ENCODE measurements around the gene PTX4. TPM values are rescaled to one million over a fixed set of nuclear protein-coding genes. Genes with fewer than 3 reads are reported as not detected.
A peak's percentile ranks its signal among the peaks of the same experiment; 100 is the strongest.

Gene PTX4
- total RNA-seq, 1 experiment from 2014 or later = not detected

- peak overlapping the region; percentile 87 to 94 for H3K4me3 Mint-ChIP-seq
- Histone ChIP-seq H2BK12ac (ENCODE audit: insufficient read length, low read depth, low read length) (no peak overlapping the region), H2BK120ac (ENCODE audit: low read depth, low read length, poor library complexity, severe bottlenecking) (no peak overlapping the region), H4K20me1 (ENCODE audit: control insufficient read depth, insufficient read depth, insufficient read length) (no peaks in the 10 kb centered on the region), H3K56ac (ENCODE audit: insufficient read length, low read depth, low read length) (no peak overlapping the region), H3K23ac (ENCODE audit: insufficient read length, low read depth, low read length) (no peak overlapping the region), H2AK5ac (ENCODE audit: insufficient read length, low read length) (no peak overlapping the region), H3K27me3 (ENCODE audit: insufficient read depth, low read length) (no peaks in the 10 kb centered on the region), H2BK15ac (ENCODE audit: low read depth, low read length) (no peak overlapping the region), H3K14ac (ENCODE audit: insufficient read depth, low read length) (peak overlapping the region; percentile 16), H2BK5ac (ENCODE audit: insufficient read length, low read length) (no peak overlapping the region), H3K18ac (ENCODE audit: insufficient read length, low read depth, low read length) (no peak overlapping the region), H3K9ac (ENCODE audit: extremely low read depth, insufficient read length, low read length) (peak overlapping the region; percentile 74), H2AFZ (ENCODE audit: low read length) (no peak overlapping the region), H3T11ph (ENCODE audit: low read length) (no peak overlapping the region), H4K5ac (ENCODE audit: insufficient read length, low read depth, low read length) (no peak overlapping the region), H4K8ac (replicated peaks; ENCODE audit: insufficient read length, low read depth, low read length) (no peak overlapping the region), H3K4me1 (ENCODE audit: insufficient read depth, low read length) (no peaks in the 10 kb centered on the region; the same call in 1 of the 2 replicates), H3K79me1 (ENCODE audit: insufficient read depth, low read depth, low read length, poor library complexity, severe bottlenecking) (no peaks in the 10 kb centered on the region), H3K27ac (ENCODE audit: insufficient read length, low read depth, low read length) (no peak overlapping the region), H3K4ac (ENCODE audit: low read depth, low read length) (no peak overlapping the region), H3K4me2 (ENCODE audit: insufficient read depth, insufficient read length, low read length) (peak overlapping the region; percentile 63), H3K79me2 (ENCODE audit: insufficient read depth, low read length) (no peaks in the 10 kb centered on the region; the same call in 1 of the 2 replicates), H3K23me2 (ENCODE audit: insufficient read length, low read depth, low read length, poor library complexity, severe bottlenecking) (peaks cover 3% of the 10 kb centered on the region), H3K9me3 (ENCODE audit: control insufficient read depth, low read depth, low read length) (no peaks in the 10 kb centered on the region), H2BK20ac (ENCODE audit: low read depth, low read length, poor library complexity, severe bottlenecking) (no peak overlapping the region), H4K91ac (ENCODE audit: insufficient read length, low read depth, low read length) (no peak overlapping the region)
- H3K36me3 Mint-ChIP-seq (ENCODE audit: insufficient read depth in 1 of 3, low read depth in 3 of 3) = peaks cover 7 to 35% (median 34%) of the 10 kb centered on the region in 3 experiments; a peak in 6 of 7 replicates
- TF ChIP-seq, protein P1, sequence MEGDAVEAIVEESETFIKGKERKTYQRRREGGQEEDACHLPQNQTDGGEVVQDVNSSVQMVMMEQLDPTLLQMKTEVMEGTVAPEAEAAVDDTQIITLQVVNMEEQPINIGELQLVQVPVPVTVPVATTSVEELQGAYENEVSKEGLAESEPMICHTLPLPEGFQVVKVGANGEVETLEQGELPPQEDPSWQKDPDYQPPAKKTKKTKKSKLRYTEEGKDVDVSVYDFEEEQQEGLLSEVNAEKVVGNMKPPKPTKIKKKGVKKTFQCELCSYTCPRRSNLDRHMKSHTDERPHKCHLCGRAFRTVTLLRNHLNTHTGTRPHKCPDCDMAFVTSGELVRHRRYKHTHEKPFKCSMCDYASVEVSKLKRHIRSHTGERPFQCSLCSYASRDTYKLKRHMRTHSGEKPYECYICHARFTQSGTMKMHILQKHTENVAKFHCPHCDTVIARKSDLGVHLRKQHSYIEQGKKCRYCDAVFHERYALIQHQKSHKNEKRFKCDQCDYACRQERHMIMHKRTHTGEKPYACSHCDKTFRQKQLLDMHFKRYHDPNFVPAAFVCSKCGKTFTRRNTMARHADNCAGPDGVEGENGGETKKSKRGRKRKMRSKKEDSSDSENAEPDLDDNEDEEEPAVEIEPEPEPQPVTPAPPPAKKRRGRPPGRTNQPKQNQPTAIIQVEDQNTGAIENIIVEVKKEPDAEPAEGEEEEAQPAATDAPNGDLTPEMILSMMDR (conservative IDR thresholded peaks at IDR 0.05) = no peak
- peaks cover 4 to 12% of the 10 kb centered on the region in 2 experiments for H3K4me1 Mint-ChIP-seq
- no peak for DNase-seq
- peak overlapping the region in 2 of 3 experiments; percentile 81 to 94; a peak in 3 of 7 replicates for H3K27ac Mint-ChIP-seq
- no peaks in the 10 kb centered on the region; the same call in none of the 2 replicates for H3K27me3 Mint-ChIP-seq (ENCODE audit: low read depth)
- H3K9me3 Mint-ChIP-seq = no peaks in the 10 kb centered on the region
- no CpG with 5 or more reads among the region's 30 CpGs for WGBS (ENCODE audit: extremely low coverage, insufficient read length, low lambda C conversion rate)
Measured at GRCh38 chr16:1493746-1494094, 5.0 kb upstream of the PTX4 start.

Measured in H9 (cell line).